Activated CD4-positive, alpha-beta T cell treated with anti-CD3 and anti-CD28 coated beads for 48 hours (primary cell): ENCODE results near the gene SLC35E3.
A peak's percentile ranks its signal among the peaks of the same experiment; 100 is the strongest.
"Not testable (repeated sequence)": the region's sequence is repeated elsewhere in the genome, so short reads cannot be mapped to it uniquely, and the experiment has no call there.

Source experiments
- DNase-seq: peaks from one replicate; pipeline ENCODE4 v3.0.0-alpha.2; 2020

SLC35E3 gene

GRCh38 chr12:68796399-68796798 lies 50.4 kb downstream of the SLC35E3 start:
- DNase-seq = no peak

GRCh38 chr12:68798882-68799234 lies 52.9 kb downstream of the SLC35E3 start:
- no peak for DNase-seq

- DNase-seq = no peak
Measured at GRCh38 chr12:68800294-68800693, 54.3 kb downstream of the SLC35E3 start.

- not testable (repeated sequence) for DNase-seq
Measured at GRCh38 chr12:68801124-68801523, 55.1 kb downstream of the SLC35E3 start.

GRCh38 chr12:68802372-68802745 lies 56.4 kb downstream of the SLC35E3 start:
- DNase-seq = not testable (repeated sequence)

- not testable (repeated sequence) for DNase-seq
Measured at GRCh38 chr12:68802911-68803651, 57.1 kb downstream of the SLC35E3 start.

GRCh38 chr12:68803948-68804656 lies 58.1 kb downstream of the SLC35E3 start:
- no peak for DNase-seq

- DNase-seq = no peak
Measured at GRCh38 chr12:68804657-68805591, 58.9 kb downstream of the SLC35E3 start.

- no peak for DNase-seq
Measured at GRCh38 chr12:68805592-68806120, 59.7 kb downstream of the SLC35E3 start.

- no peak for DNase-seq
Measured at GRCh38 chr12:68806488-68807237, 60.7 kb downstream of the SLC35E3 start.

GRCh38 chr12:68807274-68807575 lies 61.2 kb downstream of the SLC35E3 start:
- not testable (repeated sequence) for DNase-seq

GRCh38 chr12:68807576-68808387 lies 61.8 kb downstream of the SLC35E3 start, which contains the start of gene MDM2:
Gene MDM2 (plus strand): TSS chr12:68808177. CDS start chr12:68808478, 301 bp downstream.
- DNase-seq = peak; percentile 95

GRCh38 chr12:68808388-68809189 lies 62.6 kb downstream of the SLC35E3 start:
- peak; percentile 81 for DNase-seq

GRCh38 chr12:68809190-68810026 lies 63.4 kb downstream of the SLC35E3 start:
- DNase-seq = no peak

- DNase-seq = not testable (repeated sequence)
Measured at GRCh38 chr12:68810027-68810389, 64.0 kb downstream of the SLC35E3 start.

- DNase-seq = not testable (repeated sequence)
Measured at GRCh38 chr12:68811573-68811972, 65.6 kb downstream of the SLC35E3 start.

GRCh38 chr12:68812553-68813241 lies 66.7 kb downstream of the SLC35E3 start:
- DNase-seq = no peak

- DNase-seq = no peak
Measured at GRCh38 chr12:68813242-68813593, 67.2 kb downstream of the SLC35E3 start.
